ENCODE measurements around the gene PLEKHJ1.

The PLEKHJ1 gene

GRCh38 chr19:2232286-2233151, 3.6 kb downstream of the PLEKHJ1 start:
- Histone ChIP-seq H3K4me1 (peaks cover 6% of the 10 kb centered on the region; the same call in 1 of the 2 replicates), H3K27me3 (no peaks in the 10 kb centered on the region), H3K9me3 (no peaks in the 10 kb centered on the region), H3K4me3 (ENCODE audit: low read depth, low read length) (no peak overlapping the region), H3K36me3 (peaks cover 63% of the 10 kb centered on the region)
- no peak for DNase-seq
- no peak for TF ChIP-seq CTCF (IDR thresholded peaks at IDR 0.05; ENCODE audit: low read depth, low read length)

GRCh38 chr19:2231621-2232221, 4.4 kb downstream of the PLEKHJ1 start:
- peak; percentile 74 for DNase-seq

GRCh38 chr19:2230807-2231533, 5.2 kb downstream of the PLEKHJ1 start:
- no peak for DNase-seq
- H3K27me3 ChIP-seq: no peaks in the 10 kb centered on the region
- H3K4me1 ChIP-seq: peaks cover 6% of the 10 kb centered on the region; the same call in 1 of the 2 replicates
- peaks cover 74% of the 10 kb centered on the region for H3K36me3 ChIP-seq
- TF ChIP-seq CTCF (IDR thresholded peaks at IDR 0.05; ENCODE audit: low read depth, low read length): no peak
- no peak overlapping the region for H3K4me3 ChIP-seq (ENCODE audit: low read depth, low read length)
- H3K9me3 ChIP-seq: no peaks in the 10 kb centered on the region

More at GRCh38 chr19:2231621-2232221, 4.4 kb downstream of the PLEKHJ1 start:
- Histone ChIP-seq H3K36me3 (peaks cover 66% of the 10 kb centered on the region), H3K9me3 (no peaks in the 10 kb centered on the region), H3K4me1 (peaks cover 6% of the 10 kb centered on the region; the same call in 1 of the 2 replicates), H3K27me3 (no peaks in the 10 kb centered on the region), H3K4me3 (ENCODE audit: low read depth, low read length) (no peak overlapping the region)
- peak; percentile 55 for TF ChIP-seq CTCF (IDR thresholded peaks at IDR 0.05; ENCODE audit: low read depth, low read length)

GRCh38 chr19:2230033-2230531, 6.0 kb downstream of the PLEKHJ1 start:
- Histone ChIP-seq H3K36me3 (peaks cover 83% of the 10 kb centered on the region), H3K4me3 (ENCODE audit: low read depth, low read length) (no peak overlapping the region), H3K9me3 (no peaks in the 10 kb centered on the region), H3K4me1 (peaks cover 6% of the 10 kb centered on the region; the same call in 1 of the 2 replicates), H3K27me3 (no peaks in the 10 kb centered on the region)
- no peak for TF ChIP-seq CTCF (IDR thresholded peaks at IDR 0.05; ENCODE audit: low read depth, low read length)
- no peak for DNase-seq

GRCh38 chr19:2229103-2230032, 6.8 kb downstream of the PLEKHJ1 start:
- Histone ChIP-seq H3K36me3 (peaks cover 84% of the 10 kb centered on the region), H3K4me3 (ENCODE audit: low read depth, low read length) (no peak overlapping the region)

More at GRCh38 chr19:2229103-2230032, 6.8 kb downstream of the PLEKHJ1 start:
- TF ChIP-seq CTCF (IDR thresholded peaks at IDR 0.05; ENCODE audit: low read depth, low read length): no peak
- H3K27me3 ChIP-seq: no peaks in the 10 kb centered on the region
- no peaks in the 10 kb centered on the region for H3K9me3 ChIP-seq
- H3K4me1 ChIP-seq: peaks cover 6% of the 10 kb centered on the region; the same call in 1 of the 2 replicates
- no peak for DNase-seq
